Ovary (tissue), 9 donors: ENCODE data around the gene PLEKHH3. TPM values are rescaled to one million over a fixed set of nuclear protein-coding genes. Genes with fewer than 3 reads are reported as not detected.

Experiments used
- DNase-seq, 5 donors: peaks; one replicate each; pipeline ENCODE4 v3.0.0-alpha.2; 2019 to 2020
- H3K27ac ChIP-seq, 2 donors: fragments of 200-600 bp; one replicate each; pipeline versions ENCODE4 v1.5.1 to v1.8.0; 2019 to 2022
- H3K27me3 ChIP-seq: fragments of 200-600 bp; one replicate; pipeline ENCODE4 v1.8.0; 2022
- H3K36me3 ChIP-seq: fragments of 200-600 bp; sonication (generic); one replicate; pipeline ENCODE4 v1.5.1; 2019
- H3K4me1 ChIP-seq: one replicate; pipeline ENCODE4 v1.8.1; 2013; ENCODE audit warnings: mild to moderate bottlenecking, moderate library complexity; ENCODE audit not compliant: insufficient read depth
- H3K4me3 ChIP-seq: fragments of 200-600 bp; sonication (generic); one replicate; pipeline ENCODE4 v1.5.1; 2017
- H3K9me3 ChIP-seq, 2 donors: fragments of 200-600 bp in 1 of 2; sonication (generic) in 1 of 2; one replicate each; pipeline versions ENCODE4 v1.5.1 to v1.8.1; 2013 to 2019; ENCODE audit warnings: mild to moderate bottlenecking in 1 of 2, moderate library complexity in 1 of 2
- EP300 ChIP-seq: sonication (generic); formaldehyde crosslinking; IDR thresholded peaks from one replicate; pipeline ENCODE4 v1.6.1; 2017; ENCODE audit warnings: antibody characterized with exemption
- POLR2A ChIP-seq: fragments of 450-650 bp; IDR thresholded peaks from one replicate; pipeline ENCODE4 v1.6.1; 2017; ENCODE audit warnings: antibody characterized with exemption, mild to moderate bottlenecking, moderate library complexity
- WGBS, 3 donors: extraction: QIAGEN DNeasy Blood & Tissue Kit in 1 of 3; methylation state at CpG; one replicate each; pipeline versions ENCODE4 v1.1.5 to v1.1.7; 2013 to 2017; 5-methylcytosine and 5-hydroxymethylcytosine counted together
- intact Hi-C, 4 donors: fragments of 100-400 bp; cut with DNase I; formaldehyde crosslinking; loops; one replicate each; pipeline versions ENCODE4 v1.11.0 to v1.15.1; 2022 to 2023
- polyA plus RNA-seq, 2 donors: library from polyadenylated mRNA; stranded (reverse); fragments of 200-250 nt in 1 of 2; fragments of 350-450 nt in 1 of 2; fragmentation: Illumina TruSeq in 1 of 2; extraction: RNeasy Lipid Tissue Mini Kit (QIAGEN cat#74804) in 1 of 2; gene quantifications; one replicate each; pipeline ENCODE4 v1.2.3, GENCODE V29; 2013 to 2014
- total RNA-seq, 7 donors: library from RNA; depleted of rRNA in 2 of 7; stranded (reverse); fragments of >200 nt in 2 of 7; fragmentation: NEBNext Ultra II Directional in 3 of 7; extraction: Animal tissue kit (Norgen Biotek cat#: 25700) in 3 of 7; gene quantifications; one replicate each; pipeline versions ENCODE4 v1.1.0 to v1.2.4, GENCODE V29; 2016 to 2023
- TF ChIP-seq, protein P1 (sequence below), 3 donors: fragments of 450-650 bp in 2 of 3; fragments of 200-600 bp in 1 of 3; IDR thresholded peaks; one replicate each; pipeline versions ENCODE4 v1.5.1 to v1.8.0; 2016 to 2022; ENCODE audit warnings: antibody characterized with exemption in 3 of 3, mild to moderate bottlenecking in 1 of 3
- donor health status: DM: no; HTN: no; CAD: no; lungs with moderate emphysema.
- donor health status: DM: no; HTN: no; CAD: no.
- donor health status: Bipolar disorder and iron deficiency.
- donor health status: DM: yes; HTN: yes; CAD: no.
- donor health status: DM: no; HTN: no; CAD: no.
- donor health status: DM: yes; HTN: yes; CAD: no.

The PLEKHH3 gene
- total and polyA plus RNA-seq, 9 donors = 2.1 to 81.6 (median 37.4) TPM

DNA sequence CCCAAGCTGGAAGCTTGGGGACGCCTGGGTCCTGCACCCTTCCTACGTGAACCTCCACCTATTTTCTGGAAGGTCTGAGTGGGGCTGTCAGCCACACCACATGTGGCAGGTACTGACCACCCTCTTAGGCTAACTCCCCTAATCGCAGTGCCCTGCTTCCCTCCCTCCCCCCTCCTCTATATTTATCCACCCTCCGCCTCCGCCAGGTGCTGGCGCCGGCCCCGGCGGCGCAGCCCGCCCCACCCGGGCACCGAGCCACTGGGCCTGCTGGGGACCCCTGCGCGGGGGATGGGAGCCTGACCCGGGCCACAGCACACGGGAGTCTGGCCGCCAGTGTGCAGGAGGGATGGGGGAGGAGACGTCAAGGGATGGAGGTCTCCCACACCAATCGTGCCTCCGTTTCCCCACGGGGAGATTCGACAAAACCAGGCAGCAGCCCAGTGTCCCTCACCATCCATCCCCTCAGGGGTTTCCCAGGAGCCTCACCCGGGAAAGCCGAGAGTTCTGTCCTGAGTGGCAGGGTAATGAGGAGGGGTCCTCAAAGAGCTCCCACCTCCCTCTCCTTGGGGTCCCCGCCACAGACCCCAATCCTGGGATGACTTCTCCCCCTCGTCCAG lies 1.3 kb downstream of the PLEKHH3 start:
- Histone ChIP-seq H3K36me3 (no peaks in the 10 kb centered on the region), H3K27ac (peak overlapping the region; percentile 82 to 84), H3K4me1 (peaks cover 18% of the 10 kb centered on the region), H3K27me3 (no peaks in the 10 kb centered on the region), H3K9me3 (no peaks in the 10 kb centered on the region), H3K4me3 (peak overlapping the region; percentile 63)
- intact Hi-C loops = loop anchor here in 1 of 4 donors (5.0 kb wide), 1 partner anchor 68 kb away; the partner anchor contains the start of genes RETREG3 and TUBG1
- DNase-seq = peak in 4 of 5 donors; percentile 63 to 83 (median 76)
- TF ChIP-seq, protein P1, sequence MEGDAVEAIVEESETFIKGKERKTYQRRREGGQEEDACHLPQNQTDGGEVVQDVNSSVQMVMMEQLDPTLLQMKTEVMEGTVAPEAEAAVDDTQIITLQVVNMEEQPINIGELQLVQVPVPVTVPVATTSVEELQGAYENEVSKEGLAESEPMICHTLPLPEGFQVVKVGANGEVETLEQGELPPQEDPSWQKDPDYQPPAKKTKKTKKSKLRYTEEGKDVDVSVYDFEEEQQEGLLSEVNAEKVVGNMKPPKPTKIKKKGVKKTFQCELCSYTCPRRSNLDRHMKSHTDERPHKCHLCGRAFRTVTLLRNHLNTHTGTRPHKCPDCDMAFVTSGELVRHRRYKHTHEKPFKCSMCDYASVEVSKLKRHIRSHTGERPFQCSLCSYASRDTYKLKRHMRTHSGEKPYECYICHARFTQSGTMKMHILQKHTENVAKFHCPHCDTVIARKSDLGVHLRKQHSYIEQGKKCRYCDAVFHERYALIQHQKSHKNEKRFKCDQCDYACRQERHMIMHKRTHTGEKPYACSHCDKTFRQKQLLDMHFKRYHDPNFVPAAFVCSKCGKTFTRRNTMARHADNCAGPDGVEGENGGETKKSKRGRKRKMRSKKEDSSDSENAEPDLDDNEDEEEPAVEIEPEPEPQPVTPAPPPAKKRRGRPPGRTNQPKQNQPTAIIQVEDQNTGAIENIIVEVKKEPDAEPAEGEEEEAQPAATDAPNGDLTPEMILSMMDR (IDR thresholded peaks at IDR 0.05) = no peak
- no peak for TF ChIP-seq EP300
- TF ChIP-seq POLR2A = no peak
- 0 to 2% (median 1%) methylated on average over 21 to 27 of the region's 27 CpGs for WGBS, 3 donors

GRCh38 chr17:42674755-42675347 lies 1.9 kb downstream of the PLEKHH3 start:
- Histone ChIP-seq H3K4me3 (peak overlapping the region; percentile 63), H3K27ac (peak overlapping the region; percentile 82 to 84), H3K4me1 (peaks cover 16% of the 10 kb centered on the region), H3K36me3 (no peaks in the 10 kb centered on the region), H3K9me3 (no peaks in the 10 kb centered on the region), H3K27me3 (no peaks in the 10 kb centered on the region)
- WGBS, 3 donors = 24 to 36% (median 32%) methylated on average over 9 of the region's 9 CpGs
- TF ChIP-seq POLR2A = no peak
- TF ChIP-seq, protein P1 (IDR thresholded peaks at IDR 0.05) = no peak
- TF ChIP-seq EP300 = no peak
- intact Hi-C loops = loop anchor here in 1 of 4 donors (5.0 kb wide), 1 partner anchor 68 kb away; the partner anchor contains the start of genes RETREG3 and TUBG1
- DNase-seq = peak in 2 of 5 donors; percentile 64 to 67

- H3K9me3 ChIP-seq = no peaks in the 10 kb centered on the region
- peaks cover 11% of the 10 kb centered on the region for H3K4me1 ChIP-seq
- intact Hi-C loops = no loop called here
- H3K27ac ChIP-seq = peak overlapping the region; percentile 82 to 84
- H3K4me3 ChIP-seq = peak overlapping the region; percentile 63
- 10 to 15% (median 13%) methylated on average over 24 to 32 of the region's 32 CpGs for WGBS, 3 donors
- no peaks in the 10 kb centered on the region for H3K36me3 ChIP-seq
- peak; percentile 84 to 92 (median 89) for DNase-seq
- H3K27me3 ChIP-seq = no peaks in the 10 kb centered on the region
- TF ChIP-seq, protein P1 (IDR thresholded peaks at IDR 0.05) = peak in 2 of 3 donors; percentile 25 to 39
- no peak for TF ChIP-seq POLR2A
- no peak for TF ChIP-seq EP300
Observed at GRCh38 chr17:42673885-42674754, 2.7 kb downstream of the PLEKHH3 start.

GRCh38 chr17:42673266-42673884 lies 3.4 kb downstream of the PLEKHH3 start:
- H3K27ac ChIP-seq = peak overlapping the region; percentile 82 to 84
- peaks cover 14% of the 10 kb centered on the region for H3K4me1 ChIP-seq
- H3K27me3 ChIP-seq = no peaks in the 10 kb centered on the region
- WGBS, 3 donors = 33 to 40% (median 39%) methylated on average over 28 to 30 of the region's 30 CpGs
- TF ChIP-seq, protein P1 (IDR thresholded peaks at IDR 0.05) = no peak
- TF ChIP-seq EP300 = no peak
- TF ChIP-seq POLR2A = no peak
- peak in 3 of 5 donors; percentile 52 to 68 (median 61) for DNase-seq
- no peaks in the 10 kb centered on the region for H3K36me3 ChIP-seq
- intact Hi-C loops = no loop called here
- peak overlapping the region; percentile 63 for H3K4me3 ChIP-seq
- no peaks in the 10 kb centered on the region for H3K9me3 ChIP-seq
